OCI-M2 (cell line): ENCODE data around the gene LIMD2.

Experiments used
- DNase-seq: peaks from one replicate; lab custom pipeline; 2025; ENCODE audit not compliant: unreplicated experiment; lab: John Stamatoyannopoulos, UW

The LIMD2 gene

DNA sequence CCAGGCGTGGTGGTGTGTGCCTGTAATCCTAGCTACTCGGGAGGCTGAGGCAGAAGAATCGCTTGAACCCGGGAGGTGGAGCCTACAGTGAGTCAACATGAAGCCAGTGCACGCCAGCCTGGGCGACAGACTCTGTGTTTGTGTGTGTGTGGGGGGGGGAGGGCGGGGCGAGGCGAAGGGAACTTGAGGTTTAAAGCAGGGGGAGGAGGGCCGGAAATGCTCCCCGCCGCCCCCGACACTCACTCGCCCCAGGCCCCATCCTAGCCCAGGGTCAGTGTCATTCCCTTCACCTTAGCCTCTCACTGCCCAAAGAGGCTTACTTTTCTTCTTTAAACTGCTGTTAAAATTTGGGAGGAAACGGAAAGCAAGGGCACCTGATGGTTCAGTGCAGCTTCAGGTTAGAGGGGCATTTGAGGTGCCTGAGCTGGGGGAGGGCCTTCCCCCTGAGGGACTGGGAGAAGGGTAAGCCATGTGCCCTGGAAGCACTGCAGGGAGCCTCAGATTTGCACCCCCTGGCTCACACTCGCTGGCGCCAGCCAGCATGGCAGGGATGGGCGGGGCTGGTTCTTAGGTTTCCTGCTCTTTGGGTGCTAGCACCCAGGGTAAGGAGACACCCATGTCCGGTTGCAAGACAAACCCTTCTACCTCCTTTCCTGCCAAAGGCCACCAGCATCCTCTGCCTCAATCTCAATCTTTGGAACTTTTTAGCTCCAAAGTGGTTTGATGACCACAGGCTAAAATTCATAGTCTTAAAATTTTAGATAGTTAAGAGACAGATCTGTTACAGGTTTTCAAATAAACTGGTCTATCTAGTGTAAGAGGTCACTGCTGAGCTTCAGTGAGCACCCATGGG, 2.2 kb upstream of the LIMD2 start:
- no peak for DNase-seq

GRCh38 chr17:63701456-63701820, 1.5 kb upstream of the LIMD2 start:
- no peak for DNase-seq

DNA sequence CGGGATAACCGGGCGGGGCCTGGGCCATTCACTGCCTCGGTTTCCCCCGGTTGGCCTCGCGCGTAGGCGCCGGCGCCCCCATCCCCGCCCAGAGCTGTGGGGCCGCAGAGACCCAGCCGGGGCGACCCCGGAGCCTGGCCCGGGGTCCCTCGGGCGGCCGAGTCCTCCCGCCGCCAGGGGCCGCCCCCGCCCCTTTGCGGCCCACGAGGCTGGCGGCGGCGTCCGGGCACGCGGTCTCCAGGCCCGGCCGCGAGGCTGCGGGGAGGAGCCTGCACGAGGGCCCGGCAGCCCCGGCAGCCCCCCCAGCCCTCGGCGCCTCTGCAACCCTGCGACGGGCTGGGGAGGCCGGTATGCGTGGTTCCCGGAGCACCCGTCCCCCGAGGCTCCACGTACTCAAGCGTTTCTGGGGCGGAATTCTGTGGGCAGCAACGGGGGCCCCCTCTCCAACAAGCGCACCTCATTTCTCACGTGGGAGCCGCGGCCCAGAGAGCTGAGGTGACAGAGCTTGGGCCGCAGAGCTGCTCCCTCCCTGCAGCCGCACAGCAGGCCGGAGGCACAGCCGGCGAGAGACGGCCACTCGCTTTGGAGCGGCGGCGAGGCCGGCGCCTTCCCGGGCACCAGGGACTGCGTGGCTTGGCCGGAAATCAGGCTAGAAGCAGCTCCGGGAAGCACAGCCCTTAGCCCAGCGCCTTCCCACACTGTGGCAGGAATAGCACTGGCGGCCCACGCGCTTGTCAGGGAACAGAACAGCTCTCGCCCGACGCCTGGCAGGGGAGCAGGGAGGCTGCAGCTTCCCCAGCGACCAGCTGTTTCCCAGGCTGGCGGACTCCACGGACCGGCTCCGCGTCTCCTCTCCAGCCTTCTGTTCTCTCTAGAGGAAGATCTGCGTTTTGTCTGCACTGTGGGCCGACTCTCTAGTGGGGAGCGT, 867 bp upstream of the LIMD2 start:
- DNase-seq, result no peak

- peak; percentile 40 for DNase-seq
Measured at GRCh38 chr17:63698886-63699637, 863 bp downstream of the LIMD2 start.

DNA sequence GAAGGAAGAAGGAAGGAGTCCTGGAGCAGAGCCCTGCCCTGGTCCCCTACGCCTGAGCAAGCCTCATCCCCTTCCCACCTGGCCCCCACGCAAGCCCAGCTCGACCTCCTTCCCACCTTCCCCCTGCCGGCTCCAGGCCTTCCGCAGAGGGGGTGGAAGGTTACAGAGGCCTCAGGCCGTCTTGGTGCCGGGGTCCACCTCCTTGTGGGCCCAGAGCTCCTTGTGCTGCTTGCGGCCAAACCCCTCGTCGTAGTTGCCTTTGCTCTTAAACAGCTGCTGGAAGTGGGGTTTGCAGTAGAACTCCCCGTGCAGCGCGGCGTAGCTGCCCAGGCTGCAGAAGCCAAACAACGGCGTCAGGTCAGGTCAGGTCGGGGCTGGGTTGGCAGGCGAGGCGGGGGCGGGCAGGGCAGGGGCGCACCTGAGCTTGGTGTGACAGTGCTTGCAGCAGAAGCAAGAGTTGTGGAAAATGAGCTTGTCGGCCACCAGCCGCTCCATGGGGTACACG, 1.5 kb downstream of the LIMD2 start:
- DNase-seq, result no peak

DNA sequence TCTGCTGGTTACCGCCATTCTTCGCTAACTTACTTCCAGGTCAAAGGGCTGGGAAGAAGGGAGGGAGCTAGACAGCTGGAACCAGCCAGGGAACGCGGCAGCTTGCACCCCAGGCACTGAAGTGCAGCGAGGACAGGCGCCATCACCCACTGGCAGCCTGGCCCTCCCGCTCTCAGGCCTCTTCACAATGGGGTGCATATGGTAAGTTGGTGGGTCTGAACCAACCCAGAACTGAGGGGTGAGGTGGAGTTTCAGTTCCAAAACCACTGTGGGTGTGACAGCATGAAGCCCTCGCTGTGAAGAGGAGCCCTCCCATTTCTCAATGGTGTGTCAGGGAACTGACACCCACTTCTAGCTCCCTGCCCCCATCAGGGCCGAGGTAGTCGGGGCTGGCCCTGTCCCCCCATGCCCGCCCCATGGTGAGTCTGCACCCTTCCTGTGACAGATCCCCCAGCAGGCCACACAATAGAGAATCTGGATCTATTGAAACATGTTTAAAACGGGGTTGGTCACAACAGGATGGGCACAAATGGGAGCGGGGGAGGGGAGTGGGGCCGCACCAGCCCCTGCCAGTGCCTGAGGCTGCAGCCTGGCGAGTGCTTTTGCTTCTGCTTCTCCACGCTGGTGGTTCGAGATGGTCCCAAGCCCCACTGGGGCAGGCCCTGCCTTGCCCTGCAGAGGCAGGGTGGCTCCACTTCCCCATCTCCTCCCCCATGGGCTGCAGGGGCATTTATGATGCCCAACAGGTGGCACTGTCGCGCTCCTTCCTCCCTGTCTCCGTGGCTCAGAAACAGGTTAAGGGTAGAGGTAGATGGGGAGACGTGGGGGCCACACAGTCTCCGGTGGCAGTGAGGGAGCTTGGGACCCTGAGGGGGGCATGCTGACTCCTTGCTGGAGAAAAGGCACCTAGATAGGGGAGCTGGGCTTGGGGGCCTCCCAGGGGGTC, 2.3 kb downstream of the LIMD2 start:
- DNase-seq, result no peak

DNA sequence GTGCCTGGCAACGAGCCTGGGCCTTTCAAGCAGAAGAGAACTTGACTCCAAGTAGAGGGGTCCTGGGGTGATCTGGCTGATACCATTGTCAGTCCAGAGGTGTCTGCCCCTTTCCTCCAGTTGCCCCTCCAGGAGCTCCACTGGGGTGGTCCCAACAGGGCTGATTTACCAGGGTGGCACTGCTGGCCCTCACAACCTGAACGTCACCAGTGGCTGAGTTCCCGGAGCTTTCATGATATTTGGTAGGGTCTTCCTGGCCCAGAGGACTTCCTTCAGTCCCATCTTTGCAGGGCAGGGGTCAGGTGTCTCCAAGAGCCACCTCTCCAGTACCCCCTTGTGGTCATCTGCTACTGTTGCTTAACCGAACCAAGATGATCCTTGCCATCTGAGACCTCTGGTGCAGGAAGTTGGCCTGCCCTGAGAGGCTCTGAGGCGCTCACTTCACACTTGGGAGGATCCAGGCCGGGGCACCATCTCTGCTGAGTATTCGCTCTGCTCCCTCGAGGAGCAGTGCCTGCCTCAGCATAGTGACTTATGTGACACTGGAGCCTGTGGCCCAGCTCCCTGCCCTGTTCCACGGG, 3.5 kb downstream of the LIMD2 start:
- no peak for DNase-seq

- DNase-seq, result no peak
Measured at GRCh38 chr17:63695889-63696288, 4.0 kb downstream of the LIMD2 start.

DNA sequence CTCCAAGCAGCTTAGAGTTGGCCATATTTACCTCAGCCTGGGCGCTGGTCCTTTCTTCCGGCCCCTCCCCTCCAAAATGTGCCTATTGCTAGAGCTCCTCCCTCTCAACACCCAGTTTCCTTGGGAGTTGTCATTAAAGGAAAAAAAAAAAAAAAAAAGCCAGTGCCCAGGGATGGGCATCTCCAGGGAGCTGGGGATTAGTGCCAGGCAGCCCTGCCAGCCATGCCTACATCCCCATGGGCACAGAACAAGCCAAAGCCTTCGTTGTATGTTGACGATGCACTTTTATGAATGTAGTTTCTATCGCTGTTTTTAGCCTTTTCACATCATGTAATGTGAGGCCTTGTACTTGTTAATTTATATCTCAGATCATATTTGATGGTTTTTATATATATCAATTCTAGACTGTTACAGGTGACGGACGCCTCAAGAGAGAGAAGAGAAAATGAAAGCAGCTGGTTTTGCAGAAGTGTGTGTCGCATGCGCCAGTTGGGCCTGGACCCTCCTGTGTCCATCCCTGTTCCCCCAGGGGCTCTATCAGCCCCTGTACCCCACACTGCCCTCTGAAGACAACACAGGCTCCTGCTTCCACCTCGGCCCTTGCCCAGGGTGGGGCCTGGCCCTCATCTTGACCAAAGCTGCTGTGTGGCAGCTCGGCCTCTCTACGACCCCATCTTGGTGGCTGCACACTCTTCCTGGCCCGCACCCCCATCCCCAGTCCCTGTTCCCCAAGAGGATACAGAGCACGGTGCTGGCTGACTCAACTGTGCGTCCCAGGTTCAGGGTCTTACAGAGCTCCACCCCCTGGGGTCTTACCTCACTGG, 4.8 kb downstream of the LIMD2 start:
- DNase-seq, result no peak

DNA sequence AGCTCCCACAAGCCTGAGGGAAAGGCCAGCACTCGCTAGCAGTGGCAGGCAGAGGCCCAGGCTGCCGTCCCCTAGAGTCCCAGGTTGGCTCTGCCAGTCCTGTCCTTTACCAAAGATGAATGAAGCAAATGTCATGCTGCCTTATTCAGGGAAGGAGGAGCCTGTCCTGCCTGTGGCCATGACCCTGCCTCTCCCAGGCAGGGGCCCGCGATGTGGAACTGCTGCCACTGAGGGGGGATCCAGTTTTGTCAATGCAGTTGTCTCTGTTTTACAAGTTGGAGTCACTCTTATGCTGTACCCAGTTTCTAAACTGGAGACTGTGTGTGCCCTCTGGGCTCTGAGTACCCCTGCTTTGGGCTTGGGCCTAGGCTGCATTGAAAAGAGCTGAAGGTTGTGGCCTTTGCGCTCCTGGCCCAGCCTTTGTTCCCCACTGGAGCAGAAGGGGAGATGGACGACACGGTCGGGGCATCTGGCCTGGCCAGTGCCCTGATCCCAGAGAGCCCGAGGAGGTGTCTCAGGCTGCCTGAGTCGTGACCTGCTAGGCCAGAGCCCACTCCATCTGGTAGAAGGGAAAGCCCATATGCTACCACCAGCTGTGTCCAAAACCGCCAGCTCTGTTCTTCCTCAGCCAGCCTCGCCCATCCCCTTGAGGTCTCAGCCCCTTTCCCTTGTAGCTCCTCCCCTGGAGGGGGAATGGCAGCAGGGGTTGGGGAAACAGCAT, 5.5 kb downstream of the LIMD2 start:
- DNase-seq, result no peak

- DNase-seq, result no peak
Measured at GRCh38 chr17:63693411-63694113, 6.4 kb downstream of the LIMD2 start.

DNA sequence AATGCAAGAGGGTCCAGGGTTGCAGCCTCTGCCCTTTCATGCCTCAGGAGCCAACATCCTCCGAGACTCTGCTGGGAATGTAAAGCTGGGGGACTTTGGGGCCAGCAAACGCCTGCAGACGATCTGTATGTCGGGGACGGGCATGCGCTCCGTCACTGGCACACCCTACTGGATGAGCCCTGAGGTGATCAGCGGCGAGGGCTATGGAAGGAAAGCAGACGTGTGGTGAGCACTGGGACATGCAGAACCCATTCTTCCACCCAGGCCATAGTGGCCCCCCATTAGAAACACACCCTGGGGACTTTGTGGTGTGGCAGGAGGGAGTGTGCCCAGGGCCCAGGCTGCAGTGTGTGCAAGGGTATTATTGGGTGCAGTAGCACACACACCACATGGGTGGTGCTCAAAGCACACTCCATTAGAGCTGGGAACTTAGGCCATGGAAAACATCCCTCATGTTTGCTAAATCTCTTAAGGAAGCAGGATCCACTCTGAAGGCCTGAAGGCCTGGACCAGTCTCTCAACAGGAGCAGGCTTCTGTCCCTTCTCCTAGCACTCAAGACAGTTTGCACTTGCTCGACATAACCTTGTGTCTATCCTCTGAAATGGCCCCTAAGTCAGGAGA, 7.6 kb downstream of the LIMD2 start:
- no peak for DNase-seq

DNA sequence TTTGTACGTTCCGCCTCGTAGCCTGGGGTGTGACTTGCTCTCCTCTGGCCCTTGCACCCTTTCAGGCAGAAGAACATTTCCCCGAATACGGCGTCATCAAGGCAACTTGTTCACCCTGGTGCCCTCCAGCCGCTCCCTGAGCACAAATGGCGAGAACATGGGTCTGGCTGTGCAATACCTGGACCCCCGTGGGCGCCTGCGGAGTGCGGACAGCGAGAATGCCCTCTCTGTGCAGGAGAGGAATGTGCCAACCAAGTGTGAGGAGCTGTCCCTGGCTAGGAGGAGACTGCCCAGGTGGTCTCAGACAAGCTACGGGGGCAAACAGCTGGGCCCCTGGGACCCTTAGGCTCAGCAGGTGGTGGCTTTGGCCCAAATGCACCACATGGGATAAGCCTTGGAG, 10.4 kb downstream of the LIMD2 start:
- no peak for DNase-seq

- DNase-seq, result no peak
Measured at GRCh38 chr17:63688396-63689020, 11.4 kb downstream of the LIMD2 start.

DNA sequence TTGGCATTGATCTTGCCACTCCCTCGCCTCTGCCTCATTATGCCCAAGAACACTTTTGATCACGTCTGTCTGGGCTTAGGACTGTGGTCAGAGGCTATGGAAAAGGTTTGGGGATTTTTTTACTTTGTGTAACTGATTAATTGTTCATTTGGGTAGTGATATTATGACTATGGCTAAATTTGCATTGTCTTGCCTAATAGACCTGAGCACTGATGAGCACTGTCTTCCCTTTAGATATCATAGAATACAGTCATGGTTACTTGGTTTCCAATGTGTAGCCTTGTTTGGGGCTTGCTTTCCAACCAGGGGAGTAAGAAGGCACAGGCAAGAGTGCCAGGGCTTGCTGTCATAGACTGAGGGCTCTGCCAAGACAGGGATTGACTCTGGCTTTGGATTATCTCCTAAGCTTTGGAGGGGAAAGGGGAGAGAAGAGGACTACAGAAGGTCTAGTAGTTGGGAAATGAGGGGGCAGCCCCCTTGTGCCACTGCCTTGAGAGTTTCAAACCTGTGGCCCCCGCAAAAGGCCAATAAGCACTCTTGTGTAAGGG, 13.7 kb downstream of the LIMD2 start:
- no peak for DNase-seq

DNA sequence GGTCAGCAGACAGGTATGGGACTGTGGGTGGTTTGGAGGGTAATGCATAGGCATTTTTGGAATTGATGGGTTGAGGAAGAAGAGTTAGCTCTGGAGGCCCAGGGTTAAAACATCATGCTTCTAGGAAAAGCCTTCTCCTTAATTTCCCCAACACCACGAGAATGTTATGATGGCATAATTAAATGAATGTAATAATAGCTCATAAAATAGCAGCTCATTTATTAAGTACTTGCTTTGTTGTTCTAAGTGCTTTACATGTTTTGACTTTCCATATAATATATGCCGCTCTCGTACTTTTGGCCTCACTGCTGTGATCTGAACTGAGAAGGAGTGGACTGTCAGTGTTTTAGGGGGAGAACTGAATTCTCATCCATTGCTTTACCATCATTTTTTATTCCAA, 14.3 kb downstream of the LIMD2 start:
- no peak for DNase-seq
